GM21528 (cell line): ENCODE data around the gene FHIT.

ENCODE experiments used
- ATAC-seq: cut with Tn5 transposase; IDR thresholded peaks from one replicate; pipeline ENCODE4 v1.9.1; 2021; ENCODE audit warnings: mild to moderate bottlenecking, moderate library complexity; ENCODE audit not compliant: unreplicated experiment, low FRiP score

The FHIT gene

DNA sequence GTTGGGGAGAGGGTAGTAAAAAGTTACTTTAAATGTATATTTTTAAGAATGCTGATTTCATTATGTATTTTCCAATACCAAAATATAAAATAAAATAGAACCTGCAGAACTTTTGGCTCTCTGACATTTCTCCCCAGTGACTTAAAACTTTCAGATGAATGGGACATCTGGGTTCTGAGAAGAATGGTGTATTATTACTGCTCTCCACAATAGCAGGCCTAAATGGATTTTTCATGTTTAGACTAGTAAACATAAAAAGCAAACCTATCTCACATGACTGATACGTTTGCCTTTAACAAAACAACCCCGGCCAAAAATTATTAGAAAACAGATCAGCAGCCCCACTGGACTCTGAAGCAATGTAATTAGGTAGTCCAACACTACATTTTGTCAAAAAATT, 73.8 kb downstream of the FHIT start:
- no peak for ATAC-seq

DNA sequence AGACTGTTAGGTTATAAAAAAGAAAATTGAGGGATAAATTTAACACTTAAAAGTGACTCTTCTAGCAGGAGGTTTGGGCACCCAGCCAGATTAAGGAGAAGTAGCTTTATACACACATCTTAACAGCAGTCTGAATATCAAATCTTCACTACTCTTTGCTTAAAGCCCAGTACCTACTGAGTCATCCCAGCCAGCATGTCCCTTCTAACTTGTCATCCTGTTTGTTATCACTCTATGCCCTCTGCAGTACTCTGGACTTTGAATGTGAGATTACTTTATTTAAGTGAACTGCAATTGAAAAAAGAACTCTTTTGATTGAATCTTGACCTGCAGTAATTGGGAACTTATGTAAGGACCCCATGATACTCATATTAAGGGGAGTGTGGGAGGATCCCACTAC, 77.6 kb downstream of the FHIT start:
- ATAC-seq, result no peak

DNA sequence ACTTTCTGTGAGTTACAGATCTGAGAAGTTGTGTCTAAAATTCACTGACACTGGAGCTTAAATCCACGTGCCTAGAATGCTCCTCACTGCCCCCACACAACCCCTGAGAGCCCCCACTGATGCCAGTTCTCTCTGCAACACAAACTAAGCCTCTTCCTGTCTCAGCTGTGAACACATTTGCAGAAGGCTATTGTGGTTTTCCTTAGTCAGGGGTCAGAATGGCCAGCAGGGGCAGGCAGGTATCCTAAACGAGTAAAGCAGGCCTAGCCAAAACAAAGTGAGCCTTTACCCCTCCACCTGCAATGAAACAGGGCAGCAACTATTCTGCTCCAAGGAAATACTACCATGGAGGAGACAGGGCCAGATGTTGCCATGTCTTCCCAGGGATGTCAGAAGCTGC, 78.6 kb downstream of the FHIT start:
- no peak for ATAC-seq

DNA sequence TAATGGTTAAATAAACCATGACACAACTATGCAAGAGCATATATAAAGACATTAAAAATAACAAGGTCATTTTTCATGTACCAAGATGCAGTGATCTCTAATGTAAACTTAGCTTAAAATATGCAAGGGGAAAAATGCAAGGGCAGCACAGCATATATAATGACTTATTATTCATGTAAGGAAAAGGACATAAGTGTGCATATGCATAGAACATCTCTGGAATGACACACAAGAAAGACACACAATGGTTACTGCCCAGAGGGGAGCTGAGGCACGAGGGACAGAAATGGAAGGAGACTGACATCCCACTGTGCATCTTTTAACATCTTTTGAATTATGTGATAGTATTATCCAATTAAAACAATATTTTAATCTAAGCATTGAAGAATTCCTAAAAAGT, 79.0 kb downstream of the FHIT start:
- no peak for ATAC-seq

DNA sequence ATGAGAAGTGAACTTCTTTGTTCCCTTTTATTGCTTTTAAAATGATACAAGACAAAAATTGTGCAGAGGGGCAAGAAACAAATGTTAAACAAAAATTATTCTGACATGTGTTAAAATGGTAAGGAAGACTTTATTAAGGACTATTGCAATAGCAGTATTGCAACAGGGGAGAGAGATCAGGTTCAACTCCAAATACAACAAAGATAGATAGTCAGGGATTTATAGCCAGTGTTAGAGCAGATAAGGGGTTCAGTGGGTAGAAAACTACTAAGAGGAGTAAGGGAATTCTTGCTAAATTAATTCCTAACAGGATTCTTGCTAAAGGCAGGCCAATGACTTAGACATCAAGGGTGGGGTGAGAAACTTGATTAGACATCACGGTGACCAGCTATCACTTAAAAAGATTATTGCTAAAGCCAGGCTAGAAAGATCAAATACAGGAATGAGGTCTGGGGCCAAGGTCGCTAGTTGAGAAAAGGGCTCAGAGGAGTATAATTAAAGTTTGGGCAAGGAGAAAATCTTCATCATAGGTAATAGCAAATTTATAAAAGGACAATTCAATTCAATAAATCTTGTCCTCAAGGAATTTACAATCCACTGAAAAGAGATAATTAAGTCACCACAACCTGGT, 81.5 kb downstream of the FHIT start:
- no peak for ATAC-seq

DNA sequence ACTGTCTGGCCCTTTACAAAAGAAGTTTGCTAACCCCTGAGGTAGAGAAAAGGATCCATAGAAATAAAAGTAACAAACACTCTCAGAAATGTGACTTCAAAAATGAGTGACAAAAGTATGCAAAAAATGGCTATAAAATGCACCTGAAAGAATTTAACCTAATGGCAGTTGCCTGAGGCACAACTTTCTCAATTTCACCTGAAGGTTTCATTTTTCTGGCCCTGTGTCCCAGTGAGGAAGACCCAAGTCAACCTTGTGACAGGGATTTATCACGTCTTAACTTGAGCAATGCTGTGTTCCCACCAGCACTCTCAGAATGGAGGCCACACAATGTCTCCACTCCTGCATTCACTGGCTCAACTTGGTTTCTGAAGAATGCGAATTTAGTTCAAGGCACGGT, 83.0 kb downstream of the FHIT start:
- ATAC-seq, result no peak

DNA sequence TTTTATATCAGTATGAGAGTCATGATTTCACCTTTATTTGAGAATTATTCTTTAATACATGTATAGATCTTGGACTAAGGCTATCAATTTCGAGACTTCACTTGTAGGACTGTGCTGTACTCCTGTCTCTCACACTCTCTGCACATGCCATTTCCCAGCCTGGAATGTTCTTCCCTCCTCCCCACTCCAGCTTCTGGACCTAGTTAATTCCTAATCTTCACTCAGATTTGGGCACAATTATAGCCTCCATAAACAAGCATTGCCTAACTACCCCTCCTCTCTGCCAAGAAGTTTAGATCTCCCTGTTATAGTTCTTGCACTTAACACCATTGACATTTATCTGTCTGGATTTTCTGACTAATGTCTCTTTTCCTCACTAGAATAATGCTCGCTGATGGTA, 88.3 kb downstream of the FHIT start:
- ATAC-seq, result no peak

DNA sequence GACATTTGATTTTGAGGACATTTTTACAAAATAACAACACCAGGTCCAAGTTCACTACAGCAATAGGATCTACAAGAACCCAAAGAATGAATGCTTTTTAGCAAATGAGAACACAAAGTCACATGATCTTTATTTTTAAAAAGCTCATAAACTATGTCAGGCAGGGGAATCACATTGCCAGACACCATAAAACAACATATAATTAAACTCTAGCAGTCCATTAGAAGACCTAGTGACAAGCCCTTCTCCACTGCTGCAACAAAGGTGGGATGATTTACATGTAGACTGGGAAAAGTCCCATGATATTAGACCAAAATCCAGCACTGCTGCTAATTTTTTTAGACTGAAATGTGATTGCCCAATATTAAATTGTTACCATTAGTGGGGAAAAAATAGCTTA, 92.6 kb downstream of the FHIT start:
- ATAC-seq, result no peak

DNA sequence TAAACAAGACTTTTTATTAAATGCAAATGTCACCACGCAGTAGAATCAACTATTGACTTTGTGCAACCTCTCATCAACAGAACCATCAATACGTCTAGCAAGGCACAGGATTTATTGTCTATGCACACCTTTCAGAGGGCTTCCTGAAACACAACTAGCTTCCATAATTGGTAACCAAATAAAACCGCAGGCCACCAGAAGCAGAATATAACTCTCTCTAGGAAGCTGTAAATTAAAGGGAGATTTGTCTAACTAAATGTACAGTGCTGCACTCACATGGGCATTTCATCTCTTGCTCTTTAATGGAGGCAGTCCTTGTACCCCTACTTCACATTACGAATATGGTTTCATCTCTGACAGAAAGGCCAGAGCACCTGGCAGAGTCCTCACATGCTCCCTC, 93.0 kb downstream of the FHIT start:
- no peak for ATAC-seq

DNA sequence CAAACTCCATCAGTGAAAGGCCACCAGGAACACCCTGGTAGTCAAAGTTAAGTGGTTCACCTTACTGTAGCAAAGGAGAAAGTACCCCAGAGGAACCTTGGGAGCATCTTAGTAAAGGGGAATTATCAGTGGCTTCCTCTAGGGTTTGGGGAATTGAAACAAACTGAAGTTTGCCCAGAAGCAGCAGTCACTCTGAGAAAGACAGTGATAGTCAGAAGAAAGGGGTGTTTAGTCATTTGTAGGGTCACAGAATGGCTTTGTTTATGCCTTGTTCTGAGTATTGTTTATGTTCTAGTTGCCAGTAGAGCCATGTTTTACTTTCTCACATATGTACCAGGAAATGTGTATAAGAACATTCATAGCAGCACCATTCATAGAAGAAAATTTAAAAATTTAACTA, 93.8 kb downstream of the FHIT start:
- no peak for ATAC-seq

DNA sequence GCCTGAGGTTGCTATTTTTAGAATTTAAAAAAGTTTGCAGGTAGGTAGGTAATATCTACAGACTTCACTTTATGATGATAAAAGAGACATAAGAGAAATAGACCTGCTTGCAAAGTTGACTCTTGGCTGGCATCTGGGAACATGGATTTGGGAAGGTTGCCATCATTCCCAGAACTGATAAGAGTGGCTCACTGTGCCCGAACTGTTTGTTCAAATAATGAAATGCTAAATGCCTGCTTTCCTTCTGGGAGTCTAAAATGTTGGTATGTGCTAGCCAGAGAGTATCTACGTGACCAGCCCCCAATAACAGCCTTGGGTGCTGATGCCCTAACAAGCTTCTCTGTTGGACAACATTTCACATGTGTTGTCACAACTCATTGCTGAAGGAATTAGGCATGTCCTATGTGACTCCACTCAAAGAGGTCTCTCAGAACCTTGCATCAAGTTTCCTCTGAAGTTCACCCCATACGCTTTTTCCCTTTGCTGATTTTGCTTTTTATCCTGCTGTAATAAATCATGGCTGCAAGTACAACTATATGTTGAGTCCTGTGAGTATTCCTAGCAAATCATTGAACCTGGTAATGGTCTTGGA, 95.5 kb downstream of the FHIT start:
- ATAC-seq, result no peak

DNA sequence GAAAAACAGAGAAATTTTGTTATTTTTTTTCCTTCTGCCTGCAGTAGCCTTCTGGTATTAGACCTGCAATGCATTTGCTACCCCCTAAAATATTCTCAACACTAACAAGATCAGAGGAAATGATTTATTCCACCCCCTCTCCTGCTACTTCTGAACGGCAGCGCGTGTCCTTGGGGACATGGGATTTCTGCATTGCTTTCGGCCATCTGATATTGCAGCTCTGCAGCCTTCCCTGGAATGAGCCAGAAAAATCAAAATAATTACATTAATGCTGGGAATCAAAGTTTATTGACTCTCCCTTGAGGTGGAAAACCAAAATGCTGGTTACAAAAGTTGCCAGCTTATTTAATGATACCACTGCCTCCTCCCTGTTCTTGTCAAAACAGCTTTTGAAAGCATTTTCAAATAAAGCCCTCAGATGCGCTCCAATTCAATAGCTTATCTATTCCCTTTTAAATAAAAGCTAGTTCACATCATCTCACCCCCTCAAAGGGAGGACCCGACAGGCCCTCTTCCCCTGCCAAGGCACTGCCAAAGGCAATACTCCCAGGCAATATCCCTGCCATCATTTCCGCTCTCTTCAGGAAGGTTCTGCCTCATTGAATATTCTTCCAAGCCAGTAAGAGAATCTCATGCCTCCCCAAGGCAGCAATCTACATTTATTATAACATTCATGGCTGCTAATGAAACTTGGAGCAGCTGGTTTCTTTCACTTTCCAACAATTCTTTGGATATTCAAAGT, 96.6 kb downstream of the FHIT start:
- no peak for ATAC-seq

DNA sequence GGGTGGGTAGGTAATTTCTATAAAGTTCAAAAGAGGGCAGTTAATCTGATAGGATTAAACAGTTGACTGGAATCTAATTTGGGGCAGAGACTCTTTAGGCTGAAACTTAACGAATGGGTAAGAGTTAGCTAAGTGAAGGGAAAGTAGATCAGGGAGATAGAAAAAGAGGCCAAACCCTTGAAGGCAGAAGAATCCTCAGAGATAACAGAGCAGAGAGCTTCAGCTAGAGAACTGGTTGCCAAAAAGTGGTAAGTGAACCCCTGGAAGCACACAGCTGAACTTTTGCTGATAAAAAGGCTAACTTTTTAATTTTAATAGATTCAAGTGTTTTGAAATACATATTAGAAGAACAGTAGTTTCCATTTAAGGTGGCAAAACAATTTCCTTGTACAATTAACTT, 99.2 kb downstream of the FHIT start:
- ATAC-seq, result no peak

DNA sequence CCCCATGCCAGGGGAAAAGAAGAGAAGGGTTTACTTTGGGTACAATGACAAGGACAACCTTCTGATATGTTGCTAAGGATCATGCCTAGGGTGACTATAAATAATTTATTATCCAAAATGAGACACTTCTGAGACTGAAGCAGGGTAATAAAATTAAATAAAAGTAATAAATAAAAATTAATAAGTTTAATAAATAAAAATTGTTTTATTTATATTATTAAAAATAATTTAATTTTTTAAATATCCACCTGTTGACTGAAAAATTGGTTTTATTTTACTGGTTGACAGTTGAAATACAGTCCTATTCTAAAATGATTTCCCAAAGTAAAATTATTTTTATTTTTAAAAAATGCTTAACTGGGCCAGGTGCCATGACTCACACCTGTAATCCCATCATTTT, 102.0 kb downstream of the FHIT start:
- no peak for ATAC-seq

DNA sequence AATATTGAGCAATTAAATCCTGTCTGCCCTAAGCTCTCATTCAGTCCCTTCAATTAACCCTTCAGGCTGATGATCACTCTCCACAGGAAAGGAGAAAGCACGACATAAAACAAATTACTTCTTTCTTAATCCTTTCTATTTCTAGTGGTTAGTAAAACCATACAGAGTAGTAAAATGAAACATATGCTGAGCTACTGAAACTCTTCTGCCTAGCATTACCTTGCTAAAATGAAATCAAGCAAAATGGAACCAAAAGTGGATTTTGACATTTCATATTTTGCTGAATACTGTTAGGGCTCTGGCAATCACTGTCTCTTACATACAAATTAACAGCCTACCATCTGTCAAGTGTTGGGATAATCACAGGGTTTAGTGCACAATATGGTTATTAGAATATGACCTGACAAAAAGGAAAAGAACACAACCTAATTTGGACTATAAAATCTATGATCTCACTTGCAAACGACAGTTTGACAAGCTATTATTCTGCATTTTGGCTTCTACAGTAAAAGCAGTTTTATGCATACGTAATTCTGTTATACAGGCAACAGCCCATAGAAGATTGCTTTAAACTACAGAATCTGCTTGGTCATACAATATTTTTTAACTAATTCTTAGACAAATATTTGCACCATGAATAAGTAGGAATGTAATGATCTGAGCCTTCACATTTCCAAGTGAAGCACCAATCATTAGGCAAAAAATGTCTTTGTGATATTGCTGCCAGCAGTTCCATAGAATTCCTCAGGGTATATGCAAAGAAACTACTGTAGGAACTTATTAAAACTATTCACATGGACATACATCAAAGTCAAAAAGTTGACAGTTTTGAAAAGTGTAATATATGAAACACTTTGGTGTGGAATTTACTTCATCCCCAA, 105.0 kb downstream of the FHIT start:
- ATAC-seq, result no peak

DNA sequence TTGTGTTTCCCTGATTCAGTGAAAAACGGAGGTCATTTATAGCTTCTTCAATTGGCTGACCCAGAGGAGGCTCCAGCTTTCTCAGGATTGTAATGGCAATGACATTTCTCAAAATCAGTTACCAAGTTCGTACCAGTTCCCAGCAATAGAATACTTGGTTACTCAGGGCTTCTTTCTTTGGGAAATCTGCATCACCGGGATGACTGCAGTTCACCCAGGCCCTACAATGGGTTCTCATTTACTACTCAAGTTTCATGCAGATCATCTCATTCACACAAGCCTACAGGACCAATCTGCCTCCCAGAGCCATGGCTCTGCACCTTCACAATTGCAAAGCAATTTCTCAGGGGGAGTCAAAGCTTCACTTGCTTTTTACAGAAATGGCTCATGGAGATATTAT, 109.6 kb downstream of the FHIT start:
- no peak for ATAC-seq

DNA sequence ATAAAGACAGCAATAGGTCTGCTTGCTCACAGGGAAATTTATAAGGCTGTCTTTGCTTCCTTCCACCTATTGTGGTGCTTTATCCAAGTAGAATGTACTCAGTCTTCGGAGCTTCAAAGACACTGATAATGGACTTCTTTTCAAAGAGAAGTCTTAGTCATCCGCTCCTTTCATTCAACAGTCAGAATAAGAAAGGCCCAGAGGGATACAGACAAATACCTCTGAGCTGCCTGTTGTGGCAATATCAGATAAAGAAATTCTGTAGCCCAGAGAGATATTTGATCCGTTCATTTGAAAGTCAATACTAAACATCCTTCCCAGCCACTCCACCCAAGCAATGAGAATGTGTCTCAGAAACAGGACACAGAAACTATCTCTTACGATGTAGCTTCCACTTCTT, 110.0 kb downstream of the FHIT start:
- ATAC-seq, result no peak

DNA sequence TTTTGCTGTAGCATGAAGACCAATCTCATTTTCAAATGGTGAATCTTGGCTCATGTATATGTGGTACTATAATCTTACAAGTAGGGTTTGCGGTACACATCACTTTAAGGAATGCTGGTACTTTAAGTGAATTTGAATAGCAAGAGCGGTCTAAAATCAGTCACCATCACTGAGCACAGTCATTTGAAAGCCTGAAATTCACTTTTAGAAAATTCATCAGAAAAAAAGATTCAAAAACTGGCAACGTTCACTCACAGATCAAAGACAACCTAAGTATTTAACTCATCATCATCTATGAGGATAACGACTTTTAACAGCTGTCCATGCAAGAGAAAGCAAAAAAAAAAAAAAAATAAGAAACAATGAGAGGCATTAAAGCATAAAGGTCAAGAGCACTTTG, 111.6 kb downstream of the FHIT start:
- no peak for ATAC-seq

DNA sequence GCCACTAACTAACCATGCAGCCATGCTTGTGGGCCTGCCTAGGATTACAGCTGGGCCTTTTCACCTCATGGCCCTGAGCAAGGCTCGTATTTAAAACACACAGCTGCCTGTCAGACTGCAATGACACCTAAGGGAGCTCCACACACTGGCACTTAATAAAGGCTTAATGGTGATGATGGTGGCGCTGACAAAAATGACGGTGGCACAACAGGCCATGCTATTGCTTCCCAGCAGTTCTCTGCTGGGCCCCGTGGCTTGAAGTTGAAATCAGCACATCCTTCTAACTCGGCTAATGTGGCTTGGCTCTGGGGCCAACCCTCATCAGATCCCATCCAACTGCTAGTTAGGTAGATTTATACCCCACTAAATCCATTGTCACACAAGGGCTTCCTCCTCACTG, 112.9 kb downstream of the FHIT start:
- ATAC-seq, result no peak

DNA sequence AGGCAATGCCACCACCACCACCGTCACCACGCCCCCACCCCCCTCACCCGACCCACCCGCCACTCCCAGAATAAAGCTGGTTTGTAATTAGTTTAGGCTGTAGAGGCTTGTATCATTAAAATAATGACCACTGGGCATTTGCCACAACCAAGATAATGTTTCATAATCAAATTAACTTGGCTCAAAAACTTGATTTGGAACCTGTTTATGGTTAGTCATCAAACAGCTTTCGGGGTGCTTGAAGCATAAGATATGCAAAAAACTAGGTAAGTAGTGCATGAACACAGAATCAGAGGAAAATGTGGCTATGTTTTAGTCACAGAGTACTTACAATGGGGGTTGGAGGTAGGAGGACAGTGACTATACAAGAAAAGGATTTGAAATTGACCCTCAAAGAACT, 115.1 kb downstream of the FHIT start:
- ATAC-seq, result no peak

DNA sequence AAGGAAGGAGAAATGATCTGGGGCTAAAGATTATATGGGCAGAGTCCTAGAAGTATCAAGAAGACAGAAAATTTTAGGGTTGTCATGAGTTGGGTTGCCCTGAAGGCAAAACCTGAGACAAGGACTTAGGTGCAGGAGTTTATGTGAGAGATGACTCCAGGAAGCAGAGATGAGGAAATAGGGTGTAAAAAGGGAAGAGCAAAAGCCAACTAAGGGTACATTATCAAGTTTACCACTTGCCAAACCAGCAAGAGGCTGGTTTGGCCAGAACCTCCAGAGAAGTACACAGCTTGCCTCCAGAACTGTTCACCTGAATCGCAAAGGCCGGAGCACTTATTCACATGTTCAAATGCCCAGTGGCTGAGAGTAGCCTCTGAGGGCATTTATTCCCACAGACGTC, 116.7 kb downstream of the FHIT start:
- no peak for ATAC-seq
